ENCODE results near the gene MXD1. TPM values are rescaled to one million over a fixed set of nuclear protein-coding genes. Genes with fewer than 3 reads are reported as not detected.

The MXD1 gene
- total and polyA plus RNA-seq, 9 of the 15 experiments (the other 6 are each of a cell fraction or from before 2014, with no cell fraction given) = 6.7 to 35.9 (median 11.0) TPM

GRCh38 chr2:69946351-69947324 is 31.7 kb downstream of the MXD1 start (continued):
- TF ChIP-seq ZNF398 (CRISPR knock-in tag; IDR thresholded peaks at IDR 0.05) (no peak), USF1 (CRISPR knock-in tag; IDR thresholded peaks at IDR 0.05) (no peak), ZNF507 (tag; conservative IDR thresholded peaks at IDR 0.05) (no peak), U2AF2 (optimal IDR thresholded peaks at IDR 0.05; ENCODE audit: low read depth, low read length) (no peak), WHSC1 (IDR thresholded peaks at IDR 0.05; ENCODE audit: low read length) (no peak), ZNF277 (CRISPR knock-in tag; IDR thresholded peaks at IDR 0.05; ENCODE audit: borderline replicate concordance) (no peak), ARHGAP35 (IDR thresholded peaks at IDR 0.05; ENCODE audit: partially characterized antibody) (no peak), ZBTB9 (CRISPR knock-in tag; IDR thresholded peaks at IDR 0.05) (no peak), POLR2AphosphoS2 (IDR thresholded peaks at IDR 0.05; ENCODE audit: low read length) (no peak), EZH2 (IDR thresholded peaks at IDR 0.05; ENCODE audit: borderline replicate concordance, low read depth, low read length) (no peak), TBL1XR1 (IDR thresholded peaks at IDR 0.05; ENCODE audit: low read length in 2 of 2) (no peak), ZBTB7A (IDR thresholded peaks at IDR 0.05; ENCODE audit: borderline replicate concordance, control insufficient read depth, low read depth, low read length) (peak; percentile 75), OTX1 (CRISPR knock-in tag; IDR thresholded peaks at IDR 0.05) (no peak), HLTF (IDR thresholded peaks at IDR 0.05) (no peak), FOXA1 (IDR thresholded peaks at IDR 0.05; ENCODE audit: borderline replicate concordance) (no peak), ZNF311 (CRISPR knock-in tag; IDR thresholded peaks at IDR 0.05) (peak; percentile 48; the same call in 1 of the 2 replicates), ZNF395 (CRISPR knock-in tag; IDR thresholded peaks at IDR 0.05) (peak; percentile 78; the same call in 1 of the 2 replicates), ZNF274 (IDR thresholded peaks at IDR 0.05; ENCODE audit: borderline replicate concordance, low read depth, low read length) (no peak), ZNF444 (CRISPR knock-in tag; IDR thresholded peaks at IDR 0.05) (no peak), EP300 (IDR thresholded peaks at IDR 0.05; ENCODE audit: low read length) (peak; percentile 79), SMAD3 (CRISPR knock-in tag; conservative IDR thresholded peaks at IDR 0.05) (no peak), ZNF79 (CRISPR knock-in tag; IDR thresholded peaks at IDR 0.05; ENCODE audit: low read depth) (no peak)

Measured in K562 (cell line).